GM18907 (cell line): ENCODE measurements around the gene MYO1F.
"Not testable (repeated sequence)": the region's sequence is repeated elsewhere in the genome, so short reads cannot be mapped to it uniquely, and the experiment has no call there.

Source experiments
- ATAC-seq: cut with Tn5 transposase; IDR thresholded peaks from one replicate; pipeline ENCODE4 v1.9.1; 2021; ENCODE audit warnings: mild to moderate bottlenecking, moderate library complexity; ENCODE audit not compliant: unreplicated experiment

The MYO1F gene

DNA sequence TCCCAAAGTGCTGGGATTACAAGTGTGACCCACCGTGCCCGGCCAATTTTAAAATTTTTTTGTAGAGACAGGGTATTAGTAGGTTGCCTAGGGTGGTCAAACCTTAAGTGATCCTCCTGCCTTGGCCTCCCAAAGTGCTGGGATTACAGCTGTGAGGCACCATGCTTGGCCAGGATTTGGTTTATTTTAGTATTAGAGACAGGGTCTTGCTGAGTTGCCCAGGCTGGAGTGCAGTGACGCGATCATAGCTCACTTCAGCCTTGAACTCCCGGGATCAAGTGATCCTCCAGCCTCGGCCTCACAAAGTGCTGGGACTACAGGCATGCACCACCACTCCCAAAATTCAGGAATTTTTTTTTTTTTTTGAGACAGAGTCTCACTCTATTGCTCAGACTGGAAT lies 57.9 kb downstream of the MYO1F start:
- no peak for ATAC-seq

- no peak for ATAC-seq
Measured at GRCh38 chr19:8518536-8518935, 58.7 kb downstream of the MYO1F start.

GRCh38 chr19:8517551-8518442 lies 59.4 kb downstream of the MYO1F start:
- no peak for ATAC-seq

DNA sequence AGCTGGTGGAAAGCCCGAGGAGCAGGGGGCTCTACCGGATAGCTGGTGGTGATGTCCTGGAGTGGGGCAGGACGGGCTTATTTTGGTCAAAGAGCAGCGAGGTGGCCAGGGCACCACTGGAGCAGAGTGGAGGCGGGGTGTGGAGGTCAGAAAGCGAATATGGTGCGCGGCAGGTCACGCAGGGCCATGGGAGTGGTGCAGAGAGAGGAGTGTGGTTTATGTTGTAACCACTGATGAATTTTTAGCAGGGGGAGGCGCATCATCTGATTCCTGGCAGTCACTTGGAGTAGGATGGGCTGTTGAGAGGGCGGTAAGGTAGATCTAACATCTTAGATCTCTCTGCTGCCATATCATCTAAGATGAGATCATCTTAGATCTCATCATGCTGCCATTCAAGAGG lies 61.9 kb downstream of the MYO1F start:
- no peak for ATAC-seq

DNA sequence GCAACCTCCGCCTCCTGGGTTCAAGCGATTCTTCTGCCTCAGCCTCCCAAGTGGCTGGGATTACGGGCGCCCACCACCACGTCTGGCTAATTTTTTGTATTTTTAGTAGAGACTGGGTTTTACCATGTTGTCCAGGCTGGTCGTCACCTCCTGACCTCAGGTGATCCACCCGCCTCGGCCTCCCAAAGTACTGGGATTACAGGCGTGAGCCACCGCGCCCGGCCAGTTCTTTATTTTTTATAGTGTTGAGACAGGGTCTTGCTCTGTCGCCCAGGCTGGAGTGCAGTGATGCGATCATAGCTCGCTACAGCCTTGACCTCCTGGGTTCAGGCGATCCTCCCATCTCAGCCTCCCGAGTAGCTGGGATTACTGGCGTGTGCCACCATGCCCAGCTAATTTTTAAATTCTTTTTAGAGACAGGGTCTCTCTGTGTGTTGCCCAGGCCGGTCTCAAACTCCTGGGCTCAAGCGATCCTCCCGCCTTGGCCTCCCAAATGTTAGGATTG lies 62.7 kb downstream of the MYO1F start:
- ATAC-seq = not testable (repeated sequence)

- peak; percentile 89 for ATAC-seq
Measured at GRCh38 chr19:8513687-8514504, 63.3 kb downstream of the MYO1F start, which contains the start of gene ZNF414. Gene ZNF414 (minus strand): TSS chr19:8514167. CDS start chr19:8514046, 121 bp downstream.

- ATAC-seq = no peak
Measured at GRCh38 chr19:8513036-8513686, 64.1 kb downstream of the MYO1F start.

- no peak for ATAC-seq
Measured at GRCh38 chr19:8512115-8512967, 64.9 kb downstream of the MYO1F start.

DNA sequence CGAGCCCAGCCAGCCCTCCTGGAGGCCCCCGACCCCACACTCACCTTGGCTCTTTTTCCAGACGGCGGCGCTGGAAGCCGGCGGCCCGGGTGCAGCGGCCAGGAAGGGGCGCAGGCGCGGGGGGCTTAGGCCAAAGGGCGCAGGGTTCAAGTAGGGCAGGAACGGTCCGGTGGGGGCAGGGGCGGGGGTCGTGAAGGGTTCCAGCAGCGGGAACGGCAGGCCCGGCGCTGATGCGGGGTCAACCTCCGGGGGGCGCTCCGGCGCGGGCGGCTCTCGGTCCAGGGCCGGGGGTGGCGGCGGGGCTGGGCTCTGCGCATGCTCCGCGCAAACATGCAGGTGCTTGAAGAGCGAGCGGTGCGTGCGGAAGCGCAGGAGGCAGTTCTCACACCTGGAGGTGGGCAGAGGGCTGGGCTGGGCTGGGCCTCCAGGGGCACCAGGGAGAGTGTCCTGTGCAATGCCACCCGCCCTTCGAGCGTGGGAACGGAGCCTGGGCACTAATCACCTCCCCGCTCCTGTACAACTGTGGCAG lies 65.6 kb downstream of the MYO1F start:
- ATAC-seq = no peak

DNA sequence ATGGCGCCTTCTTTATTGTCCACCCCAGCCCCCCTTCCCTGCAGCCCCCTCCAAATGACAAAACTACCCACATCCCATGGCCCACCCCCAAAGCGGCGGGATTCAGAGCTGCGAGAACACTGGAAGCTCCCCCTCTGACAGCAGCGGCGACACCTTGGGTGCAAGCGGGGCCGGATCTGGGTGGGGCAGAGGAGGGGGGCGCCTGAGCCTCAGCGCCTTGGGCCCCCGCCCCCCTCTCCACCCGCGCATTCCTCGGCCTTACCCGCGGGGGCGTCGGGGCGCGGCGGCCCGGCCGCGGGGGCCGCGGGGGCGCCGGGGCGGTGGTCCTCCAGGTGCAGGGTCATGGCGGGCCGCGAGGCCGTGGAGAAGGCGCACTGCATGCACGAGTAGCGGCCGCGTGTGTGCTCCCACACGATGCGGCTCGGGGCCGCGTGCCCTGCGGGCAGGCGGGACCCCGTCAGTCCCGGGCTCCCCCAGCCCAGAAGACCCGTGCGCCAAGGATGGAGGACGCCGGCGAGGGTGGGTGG lies 66.6 kb downstream of the MYO1F start:
- no peak for ATAC-seq

GRCh38 chr19:8506402-8506957 lies 70.8 kb downstream of the MYO1F start:
- ATAC-seq = no peak

DNA sequence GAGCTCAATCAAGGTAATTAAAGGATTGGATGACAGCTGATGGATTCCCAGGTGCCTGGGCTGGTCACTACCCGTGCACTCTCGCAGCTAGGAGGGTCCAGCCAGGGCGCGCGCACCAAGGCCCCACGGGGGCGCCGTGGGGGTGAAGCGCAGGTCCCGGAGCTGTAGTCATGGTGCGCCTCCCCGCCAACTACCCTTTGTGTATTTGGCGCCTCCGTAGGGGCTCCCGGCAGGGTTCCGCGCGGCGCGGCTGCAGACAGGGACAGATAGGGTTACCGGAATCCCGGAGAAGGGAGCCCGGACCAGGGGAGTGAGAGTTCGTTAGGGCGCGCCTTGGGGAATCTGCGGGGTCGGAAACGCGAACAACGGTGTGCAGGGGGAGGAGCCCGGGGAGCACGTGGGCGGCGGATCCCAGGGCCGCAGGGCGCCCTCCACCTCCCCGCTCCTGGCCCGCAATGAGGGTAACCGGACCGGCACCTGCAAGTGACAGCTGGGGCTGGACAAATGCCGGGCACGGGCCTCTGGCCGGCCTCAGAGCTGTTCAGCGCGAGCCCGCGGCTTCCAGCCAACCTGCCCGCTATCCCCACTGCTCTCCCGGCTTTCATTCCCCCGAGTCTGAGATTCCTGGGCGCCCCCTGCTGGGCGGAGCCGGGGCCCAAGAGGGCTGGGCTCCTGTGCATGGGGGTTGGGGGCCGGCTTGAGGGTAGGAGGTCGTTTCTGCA lies 71.4 kb downstream of the MYO1F start:
- ATAC-seq = no peak

GRCh38 chr19:8504919-8505318 lies 72.3 kb downstream of the MYO1F start:
- ATAC-seq = no peak

GRCh38 chr19:8504171-8504570 lies 73.1 kb downstream of the MYO1F start:
- no peak for ATAC-seq

- ATAC-seq = no peak
Measured at GRCh38 chr19:8503510-8503909, 73.7 kb downstream of the MYO1F start.

DNA sequence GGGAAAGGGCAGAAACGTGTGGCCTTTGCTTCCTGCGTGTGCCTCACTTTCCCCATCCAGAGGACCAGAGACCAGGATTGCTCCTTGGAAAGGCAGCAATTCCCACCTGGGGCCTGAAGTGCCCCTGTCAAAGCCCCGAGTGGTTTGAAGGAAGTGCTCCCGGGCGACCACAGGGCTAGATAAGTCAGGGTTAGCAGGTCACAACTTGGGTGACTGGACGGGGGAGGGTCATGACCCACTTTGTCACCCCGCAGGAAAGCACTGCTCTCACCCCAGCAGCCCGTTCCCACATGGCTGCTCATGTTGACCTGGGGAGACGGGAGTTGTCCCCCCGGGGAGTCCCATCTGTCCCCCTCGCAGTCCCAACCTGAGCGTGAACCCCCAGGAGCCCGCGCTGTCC lies 75.3 kb downstream of the MYO1F start:
- no peak for ATAC-seq

DNA sequence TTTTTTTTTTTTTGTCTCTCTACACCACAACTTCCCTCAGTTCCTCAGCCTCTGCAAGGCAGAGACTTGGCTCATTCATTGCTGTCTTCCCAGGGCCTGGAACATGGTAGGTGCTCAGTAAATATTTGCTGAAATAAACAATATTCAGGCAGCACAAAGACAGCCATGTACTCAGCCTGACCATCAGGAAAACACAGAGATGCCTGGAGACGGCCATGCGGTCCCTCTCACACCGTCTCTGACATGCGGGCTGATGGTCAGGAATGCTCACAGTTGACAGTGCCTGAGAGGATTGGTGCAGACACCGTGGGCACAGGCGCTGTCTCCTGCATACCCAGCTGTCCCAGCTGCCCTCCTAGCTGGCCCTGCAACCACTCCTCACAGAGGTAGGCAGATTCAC lies 75.7 kb downstream of the MYO1F start:
- no peak for ATAC-seq

- ATAC-seq = no peak
Measured at GRCh38 chr19:8500158-8500557, 77.1 kb downstream of the MYO1F start.
